Fibroblast of mammary gland (primary cell): Measurements from ENCODE around the gene CPXM1.

ENCODE experiments used
- DNase-seq: peaks from one replicate; pipeline ENCODE4 v3.0.0-alpha.2; 2010; ENCODE audit warnings: low read depth
- H3K4me3 ChIP-seq: 2 replicates; pipeline ENCODE4 v1.5.1; 2011; ENCODE audit warnings: low read depth, mild to moderate bottlenecking, low read length, moderate library complexity; ENCODE audit not compliant: control insufficient read depth
- TF ChIP-seq, protein P1 (sequence below): conservative IDR thresholded peaks from 2 replicates; pipeline ENCODE4 v1.5.1; 2011; ENCODE audit warnings: low read depth, low read length, inconsistent platforms; ENCODE audit not compliant: control insufficient read depth, insufficient read depth

CPXM1 gene

DNA sequence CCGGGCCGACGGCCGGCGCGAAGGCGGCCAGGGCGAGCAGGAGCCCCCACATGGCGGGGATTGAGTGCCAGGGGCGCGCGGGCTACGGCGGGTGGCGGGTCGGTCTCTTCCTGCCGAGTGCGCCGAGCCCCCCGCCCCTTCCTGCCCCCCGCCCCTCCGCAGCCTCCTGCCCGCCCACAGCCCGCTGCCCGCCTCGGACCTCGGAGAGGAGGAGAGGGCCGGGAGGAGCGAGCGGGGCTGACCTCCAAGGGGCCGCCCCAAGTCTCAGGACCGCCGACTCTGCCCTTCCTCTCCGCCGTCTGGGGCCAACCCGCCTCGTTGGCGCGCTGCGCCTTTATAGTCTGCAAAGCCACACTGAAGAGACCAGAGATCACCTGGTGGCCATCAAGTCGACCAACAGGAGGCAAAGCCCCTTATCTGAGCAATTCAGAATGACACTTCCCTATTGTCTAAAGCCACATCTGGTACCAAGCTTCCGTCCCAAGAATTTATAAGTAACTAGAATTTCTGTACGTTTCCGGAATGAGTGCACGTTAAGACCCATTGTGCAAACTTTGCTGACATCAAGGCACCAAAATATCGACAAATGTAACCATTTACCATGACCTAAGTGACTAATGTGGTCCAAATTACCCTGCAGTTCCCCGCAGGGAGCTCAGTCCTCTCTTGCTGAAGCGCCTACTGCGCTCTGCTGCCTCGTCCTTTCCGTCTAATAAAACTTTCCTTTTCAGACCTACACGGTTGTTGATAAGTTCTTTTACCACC lies at the start of gene CPXM1:
Gene CPXM1 (minus strand): TSS at position 107 of the 765 bp plus-strand sequence. CDS start 55 bp downstream, at position 52.
- peak; percentile 6 for DNase-seq
- H3K4me3 ChIP-seq = peak within 1 kb of the TSS; percentile 36
- TF ChIP-seq, protein P1, sequence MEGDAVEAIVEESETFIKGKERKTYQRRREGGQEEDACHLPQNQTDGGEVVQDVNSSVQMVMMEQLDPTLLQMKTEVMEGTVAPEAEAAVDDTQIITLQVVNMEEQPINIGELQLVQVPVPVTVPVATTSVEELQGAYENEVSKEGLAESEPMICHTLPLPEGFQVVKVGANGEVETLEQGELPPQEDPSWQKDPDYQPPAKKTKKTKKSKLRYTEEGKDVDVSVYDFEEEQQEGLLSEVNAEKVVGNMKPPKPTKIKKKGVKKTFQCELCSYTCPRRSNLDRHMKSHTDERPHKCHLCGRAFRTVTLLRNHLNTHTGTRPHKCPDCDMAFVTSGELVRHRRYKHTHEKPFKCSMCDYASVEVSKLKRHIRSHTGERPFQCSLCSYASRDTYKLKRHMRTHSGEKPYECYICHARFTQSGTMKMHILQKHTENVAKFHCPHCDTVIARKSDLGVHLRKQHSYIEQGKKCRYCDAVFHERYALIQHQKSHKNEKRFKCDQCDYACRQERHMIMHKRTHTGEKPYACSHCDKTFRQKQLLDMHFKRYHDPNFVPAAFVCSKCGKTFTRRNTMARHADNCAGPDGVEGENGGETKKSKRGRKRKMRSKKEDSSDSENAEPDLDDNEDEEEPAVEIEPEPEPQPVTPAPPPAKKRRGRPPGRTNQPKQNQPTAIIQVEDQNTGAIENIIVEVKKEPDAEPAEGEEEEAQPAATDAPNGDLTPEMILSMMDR = no peak

DNA sequence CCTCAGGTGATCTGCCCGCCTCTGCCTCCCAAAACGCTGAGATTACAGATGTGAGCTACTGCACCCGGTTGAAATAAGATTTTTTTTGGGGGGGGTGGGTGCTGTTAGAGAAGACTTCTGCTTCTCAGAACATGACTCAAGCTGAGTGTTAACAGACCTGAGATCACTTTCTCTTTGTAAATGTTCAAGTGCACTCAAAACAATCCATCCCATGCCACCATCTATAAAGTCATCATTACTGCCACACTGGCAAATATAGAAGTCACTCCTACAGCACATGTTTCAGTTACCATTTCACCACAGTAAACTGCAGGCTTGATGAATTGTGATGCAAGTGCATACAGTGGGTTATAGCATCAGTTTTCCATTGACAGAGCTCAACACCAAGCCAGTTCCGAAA lies 49.1 kb upstream of the CPXM1 start:
- TF ChIP-seq, protein P1 = no peak
- DNase-seq = no peak
- H3K4me3 ChIP-seq = no peak overlapping the region

DNA sequence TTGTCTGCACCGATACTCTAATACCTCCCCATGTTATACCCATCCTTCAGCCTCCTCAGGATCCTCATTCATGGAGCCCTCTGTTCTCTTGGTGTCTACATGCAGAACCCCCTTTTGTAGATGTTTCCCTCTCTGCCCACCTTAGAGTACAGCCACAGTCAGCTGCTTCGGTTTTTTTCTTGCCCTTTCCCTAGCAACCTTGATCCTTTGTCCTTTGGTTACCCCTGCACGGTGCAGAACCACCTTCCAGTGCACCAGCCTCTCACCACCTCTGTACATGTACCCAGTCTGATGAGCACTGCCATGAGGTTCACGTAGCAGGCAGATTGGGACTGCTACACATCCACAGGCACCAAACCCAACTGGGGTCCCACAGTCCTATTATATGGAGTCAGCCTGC lies 47.4 kb upstream of the CPXM1 start:
- no peak for DNase-seq
- no peak overlapping the region for H3K4me3 ChIP-seq
- TF ChIP-seq, protein P1 = no peak

DNA sequence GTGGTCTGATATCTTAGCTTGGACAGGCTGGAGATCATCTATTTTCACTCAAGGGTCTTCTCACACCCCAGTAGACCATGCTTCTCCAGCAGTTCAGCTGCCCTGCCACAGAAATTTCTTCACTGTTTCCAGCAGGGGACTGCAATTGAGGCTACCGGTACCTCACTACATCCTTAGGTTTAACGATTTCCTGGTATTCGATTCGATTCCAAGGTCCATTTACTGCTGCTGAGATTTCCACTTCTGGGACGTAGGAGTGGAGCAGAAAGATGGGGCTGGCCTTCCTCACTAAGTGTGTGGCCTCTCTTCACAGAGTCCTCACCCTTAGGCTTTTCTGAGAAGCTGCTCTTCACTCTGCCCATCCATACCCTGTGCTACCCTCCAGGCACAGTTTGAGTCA lies 46.3 kb upstream of the CPXM1 start:
- H3K4me3 ChIP-seq = no peak overlapping the region
- DNase-seq = no peak
- TF ChIP-seq, protein P1 = no peak

DNA sequence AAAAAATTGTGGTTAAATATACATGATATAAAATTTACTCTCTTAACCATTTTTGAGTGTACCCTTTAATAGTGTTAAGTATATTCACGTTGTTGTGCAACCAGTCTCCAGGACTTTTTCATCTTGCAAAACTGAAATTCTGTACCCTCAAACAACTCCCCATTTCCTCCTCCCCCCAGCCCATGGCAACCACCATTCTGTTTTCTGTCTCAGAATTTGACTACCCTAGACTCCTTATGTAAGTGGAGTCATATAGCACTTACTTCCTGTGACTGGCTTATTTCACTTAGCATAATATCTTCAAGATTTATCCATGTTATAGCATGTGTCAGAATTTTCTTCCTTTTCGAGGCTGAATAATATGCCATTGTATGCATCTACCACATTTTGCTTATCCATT lies 45.2 kb upstream of the CPXM1 start:
- no peak overlapping the region for H3K4me3 ChIP-seq
- TF ChIP-seq, protein P1 = no peak
- no peak for DNase-seq

DNA sequence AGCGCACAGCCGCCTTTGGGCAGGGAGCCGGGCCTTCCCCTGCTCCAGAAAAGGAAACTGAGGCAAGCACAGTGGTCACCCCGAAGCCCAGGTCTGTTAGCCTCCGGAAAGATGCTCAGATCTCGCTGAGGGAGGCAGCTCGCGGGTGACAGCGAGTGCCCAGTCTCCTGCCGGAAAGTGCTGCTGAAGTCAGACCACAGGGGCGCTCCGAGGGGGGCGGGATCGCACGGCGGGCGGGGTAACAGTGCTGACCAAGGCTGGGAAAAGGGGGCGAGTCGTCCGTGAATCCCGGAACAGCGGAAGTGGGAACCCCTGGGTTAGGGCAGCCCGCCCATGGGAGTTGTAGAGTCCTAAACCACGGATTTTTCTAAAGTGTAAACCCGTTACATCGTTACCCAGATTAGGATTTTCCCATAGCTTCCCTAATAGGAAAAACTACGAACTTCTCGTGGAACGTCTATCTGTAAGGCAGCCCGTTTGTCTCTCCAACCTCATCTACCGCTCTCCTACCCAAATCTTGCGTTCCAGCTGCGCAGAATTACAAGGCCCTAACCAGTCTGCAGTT lies 40.6 kb upstream of the CPXM1 start:
- DNase-seq = peak; percentile 66
- TF ChIP-seq, protein P1 = no peak
- H3K4me3 ChIP-seq = peak overlapping the region; percentile 85
